Stimulated activated CD8-positive, alpha-beta memory T cell treated with anti-CD3 and anti-CD28 coated beads, Interleukin-15, amount 100 ng/mL, for 4 hours (primary cell): ENCODE data around the gene CAMK2D.

Source experiments
- DNase-seq, 2 donors: peaks; one replicate each; pipeline ENCODE4 v3.0.0-alpha.2; 2020; ENCODE audit warnings: low read depth in 2 of 2

CAMK2D gene

DNA sequence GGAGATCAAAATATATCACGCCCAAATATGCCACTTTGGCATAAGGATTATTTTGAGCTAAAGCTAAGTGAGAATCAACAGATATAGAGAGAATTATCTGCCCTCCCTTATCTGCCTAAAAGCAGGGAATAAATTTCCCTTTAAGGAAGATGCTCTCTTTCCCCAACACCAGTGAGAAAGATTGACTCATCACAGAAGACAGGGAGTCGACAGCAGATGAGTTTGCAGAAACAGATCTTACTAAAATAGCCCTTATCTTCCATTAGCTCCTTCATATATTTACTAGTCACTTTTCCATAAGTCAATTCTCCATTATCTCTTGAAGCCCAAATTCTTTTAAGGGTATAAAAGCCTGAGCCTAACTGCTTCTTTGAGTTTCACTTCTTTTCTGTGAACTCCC, 156.6 kb downstream of the CAMK2D start:
- DNase-seq = no peak

DNA sequence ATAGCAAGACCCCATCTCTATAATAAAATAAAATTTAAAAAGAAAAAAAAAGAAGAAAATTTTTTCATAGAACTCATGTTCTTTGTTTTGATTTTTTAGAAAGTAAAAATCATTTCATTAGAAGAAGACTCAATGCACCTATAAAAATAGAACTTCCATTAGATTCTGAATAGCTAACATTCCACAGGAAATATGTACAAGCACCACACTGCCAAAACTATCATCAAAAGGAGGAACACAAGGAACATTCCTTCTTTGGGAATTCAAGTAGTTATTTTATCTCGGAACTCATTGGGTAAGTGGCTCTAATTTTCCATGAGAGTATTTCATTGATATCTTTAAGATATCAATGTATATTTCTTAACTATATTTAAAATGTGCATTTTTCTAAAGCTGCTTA, 157.6 kb downstream of the CAMK2D start:
- DNase-seq = no peak

DNA sequence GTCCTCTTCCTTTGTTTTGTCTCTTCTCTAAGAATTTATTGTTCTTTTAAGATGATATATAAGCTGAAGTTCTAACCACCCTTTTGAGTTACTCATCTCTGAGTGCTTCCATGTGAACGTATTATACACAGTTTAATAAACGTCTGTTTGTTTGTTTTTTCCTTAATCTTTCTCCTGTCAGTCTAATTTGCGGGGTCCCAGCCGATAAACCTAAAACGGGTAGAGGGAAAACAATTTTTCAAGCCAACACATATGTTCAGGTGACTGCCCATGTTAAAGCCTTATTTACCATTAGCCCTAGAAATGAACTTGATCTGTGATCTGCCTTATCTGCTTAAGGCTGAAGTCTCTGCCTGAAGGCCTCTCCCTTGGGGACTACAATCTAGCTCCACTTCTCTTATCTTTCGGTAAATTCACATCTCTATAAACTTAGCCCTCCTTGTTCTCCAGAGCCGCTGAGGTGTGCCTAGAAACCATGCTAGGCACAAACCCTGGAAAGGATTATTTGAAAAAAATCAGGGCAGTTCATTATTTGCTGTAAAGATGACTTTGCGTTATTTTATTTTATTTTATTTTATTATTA, 158.8 kb downstream of the CAMK2D start:
- no peak for DNase-seq

DNA sequence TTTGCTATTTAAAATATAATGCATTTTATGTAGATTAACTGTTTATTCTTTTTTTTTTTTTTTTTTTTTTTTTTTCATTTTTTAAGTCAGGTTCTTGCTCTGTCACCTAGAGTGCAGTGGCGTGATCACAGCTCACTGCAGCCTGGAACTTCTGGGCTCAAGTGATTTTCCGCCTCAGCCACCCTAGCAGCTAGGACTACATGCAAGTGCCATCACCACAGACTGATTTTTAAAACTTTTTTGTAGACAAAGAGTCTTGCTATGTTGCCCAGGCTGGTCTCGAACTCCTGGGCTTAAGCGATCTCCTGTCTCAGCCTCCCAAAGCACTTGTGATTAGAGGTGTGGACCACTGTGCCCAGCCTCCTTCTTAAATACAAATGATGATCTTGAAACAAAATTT, 159.9 kb downstream of the CAMK2D start:
- DNase-seq = no peak

DNA sequence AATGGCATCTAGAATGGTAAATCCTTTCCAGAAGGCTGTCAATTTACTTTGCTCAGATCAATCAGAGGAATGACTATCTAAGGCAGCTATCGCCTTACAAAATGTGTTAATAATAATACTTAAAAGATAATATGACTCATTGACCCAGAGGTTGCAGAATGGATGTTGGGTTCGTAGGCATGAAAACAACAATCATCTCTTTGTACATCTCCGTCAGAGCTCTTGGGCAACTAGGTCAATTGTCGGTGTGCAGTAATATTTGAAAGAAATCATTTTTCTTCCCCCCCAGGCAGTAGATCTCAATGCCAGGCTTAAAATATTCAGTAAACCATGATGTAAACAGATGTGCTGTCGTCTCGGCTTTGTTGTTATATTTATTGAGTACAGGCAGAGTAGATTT, 165.1 kb downstream of the CAMK2D start:
- no peak for DNase-seq

DNA sequence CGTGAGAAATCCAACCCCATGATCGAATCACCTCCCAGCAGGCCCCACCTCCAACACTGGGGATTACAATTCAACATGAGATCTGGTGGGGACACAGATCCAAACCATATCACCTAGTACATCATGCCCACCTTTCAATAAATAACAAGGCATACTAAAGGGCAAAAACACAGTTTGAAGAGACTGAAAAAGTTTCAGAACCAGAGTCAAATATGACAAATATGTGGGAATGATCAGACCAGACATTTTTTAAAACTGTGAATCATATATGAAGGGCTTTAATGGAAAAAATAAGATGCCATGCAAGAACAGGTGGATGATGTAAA, 167.3 kb downstream of the CAMK2D start:
- no peak for DNase-seq

DNA sequence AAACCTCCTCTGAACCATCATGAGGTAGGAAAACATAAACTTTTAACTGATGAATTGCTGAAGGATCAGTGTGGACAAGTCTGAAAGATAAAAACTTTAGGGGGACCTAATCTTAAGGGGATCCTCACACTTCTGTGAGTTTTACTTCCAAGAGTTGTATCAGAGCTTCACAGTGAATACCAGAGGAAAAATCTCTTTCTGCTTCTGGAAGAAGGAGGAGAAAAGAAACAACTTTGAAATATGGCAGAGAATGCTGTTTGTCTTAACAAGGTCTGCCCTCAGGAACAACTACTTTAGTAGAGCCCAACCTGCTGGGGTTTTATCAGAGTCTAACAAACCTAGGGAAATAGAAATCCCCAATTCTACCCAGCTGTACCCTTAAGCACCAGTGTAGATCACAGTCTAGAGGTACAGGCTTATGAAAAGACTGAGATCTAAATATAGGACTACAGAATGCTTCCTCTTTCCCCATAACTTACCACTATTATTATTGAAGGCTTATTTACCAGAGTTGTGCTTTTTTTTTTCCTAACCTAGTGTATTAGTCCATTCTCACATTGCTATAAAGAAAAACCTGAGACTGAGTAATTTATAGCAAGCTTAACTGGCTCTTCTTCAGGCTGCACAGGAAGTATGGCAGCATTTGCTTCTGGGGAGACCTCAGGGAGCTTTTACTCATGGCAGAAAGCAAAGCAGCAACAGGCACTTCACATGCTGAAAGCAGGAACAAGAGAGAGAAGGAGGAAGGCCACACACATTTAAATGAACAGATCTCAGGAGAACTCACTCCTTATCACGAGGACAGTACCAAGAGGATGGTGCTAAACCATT, 167.9 kb downstream of the CAMK2D start:
- no peak for DNase-seq

DNA sequence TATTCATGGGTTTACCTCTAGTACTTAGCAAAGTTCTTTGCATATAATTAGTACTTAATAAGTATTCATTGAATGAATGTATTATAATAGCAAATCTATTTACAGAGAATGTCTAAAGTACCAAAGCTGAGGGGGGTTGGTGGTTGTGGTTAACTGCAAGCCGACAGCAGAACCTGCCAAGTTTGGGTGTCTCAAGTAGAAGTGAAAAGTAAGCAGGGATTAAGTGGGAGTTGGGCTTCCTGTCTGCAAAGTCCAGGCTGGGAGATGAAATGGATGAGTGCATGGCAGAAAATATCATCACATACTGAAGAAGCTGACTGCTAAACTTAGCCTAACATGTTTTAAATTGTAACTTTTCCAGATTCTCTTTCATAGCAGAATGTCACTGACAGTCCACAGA, 169.6 kb downstream of the CAMK2D start:
- DNase-seq = no peak

DNA sequence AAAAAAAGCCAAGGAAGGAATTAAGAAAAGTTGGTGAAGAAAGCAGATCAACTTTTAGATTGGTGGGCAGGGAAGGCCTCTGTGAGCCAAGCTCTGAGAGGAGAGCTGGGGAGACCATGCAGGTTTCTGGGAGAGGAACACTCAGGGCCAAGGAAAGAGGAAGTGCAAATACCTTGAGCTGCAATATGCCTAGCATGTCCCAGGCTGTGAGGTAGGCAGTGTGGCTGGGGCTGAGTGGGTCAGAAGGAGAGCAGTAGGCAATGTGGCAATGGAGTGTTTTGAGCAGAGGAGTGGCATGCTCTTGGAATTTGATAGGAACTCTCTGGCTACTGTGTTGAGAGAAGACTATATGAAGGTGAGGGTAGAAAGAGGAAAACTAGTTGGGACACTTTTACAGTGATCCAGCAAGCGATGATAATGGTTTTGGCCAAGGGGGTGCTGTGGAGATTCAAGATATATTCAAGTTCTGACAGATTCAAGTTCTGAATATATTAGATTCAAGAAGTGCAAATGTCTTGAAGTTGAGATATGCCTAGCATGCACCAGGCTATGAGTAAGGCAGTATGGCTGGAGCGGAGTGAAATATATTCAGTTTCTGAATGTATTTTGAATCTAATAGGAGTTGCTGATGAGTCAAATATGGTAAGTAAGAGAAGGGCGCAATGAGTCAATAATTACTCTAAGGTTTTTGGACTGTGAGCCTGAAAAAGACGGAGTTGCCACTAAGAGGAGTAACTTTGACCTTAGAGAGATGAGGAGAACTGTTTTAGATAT, 172.5 kb downstream of the CAMK2D start:
- no peak for DNase-seq

DNA sequence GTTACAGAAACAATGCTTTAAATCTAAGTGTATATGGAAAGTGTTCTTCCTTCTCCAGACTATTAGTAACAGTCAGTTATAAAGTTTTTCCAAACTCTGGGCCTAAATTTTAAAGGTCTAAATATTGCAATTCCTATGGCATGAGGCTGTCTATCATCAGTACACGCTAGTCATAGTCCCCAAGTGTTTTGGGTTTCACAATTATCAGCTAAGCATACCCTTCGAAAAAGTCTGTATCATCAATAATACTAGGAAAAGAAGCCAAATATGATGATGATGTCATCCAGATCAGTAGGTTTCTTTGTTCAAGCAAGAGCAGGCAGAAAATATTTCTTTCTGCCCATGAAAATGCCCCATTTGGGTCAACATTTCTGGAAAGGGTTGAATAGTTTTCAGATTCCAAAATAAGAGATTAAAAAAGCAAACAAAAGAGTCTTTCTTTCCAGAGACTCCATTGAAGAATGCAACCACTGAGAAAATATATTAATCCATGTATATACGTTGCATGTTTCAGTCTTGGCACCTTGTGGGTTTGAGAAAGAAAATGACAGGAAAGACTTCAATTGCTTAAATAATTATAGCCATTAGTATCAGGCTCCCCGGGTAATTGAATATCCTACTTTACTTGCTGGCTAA, 173.8 kb downstream of the CAMK2D start:
- DNase-seq = no peak

DNA sequence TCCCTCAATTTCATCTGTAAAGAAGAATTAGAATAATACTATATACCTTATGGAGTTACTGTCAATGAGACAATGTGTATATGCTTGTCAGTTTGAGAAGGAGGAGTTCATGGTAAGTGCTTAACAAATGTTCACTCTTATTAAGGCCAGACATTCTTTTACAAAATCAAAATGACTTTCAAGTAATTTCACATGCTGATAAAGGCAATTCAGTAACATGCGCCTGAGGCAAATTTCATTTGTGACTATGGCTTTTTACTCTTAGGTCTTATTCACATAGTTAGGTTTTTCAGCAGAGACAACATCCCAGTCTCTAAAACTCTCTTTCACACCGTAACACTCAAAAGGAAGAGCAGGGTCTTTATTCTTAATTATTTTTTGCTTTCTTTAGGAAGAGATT, 174.4 kb downstream of the CAMK2D start:
- DNase-seq = no peak

DNA sequence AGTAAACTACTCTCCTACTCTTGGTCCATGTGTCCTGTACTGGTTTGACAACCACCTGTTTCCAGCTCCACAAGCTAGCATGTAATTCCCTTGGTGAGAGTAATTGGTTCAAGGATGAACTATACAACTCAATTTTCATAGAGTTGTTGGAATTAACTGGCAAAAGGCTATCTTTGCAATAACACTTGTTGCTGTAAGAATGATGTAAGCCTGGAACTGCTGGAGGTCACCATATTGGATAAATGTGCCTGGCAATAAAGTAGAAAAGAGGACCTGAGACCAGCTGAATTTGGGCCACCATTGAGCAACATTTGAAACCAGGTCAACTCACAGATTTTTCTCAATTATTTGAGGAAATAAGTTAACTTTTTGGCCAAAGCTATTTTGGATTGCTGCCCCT, 175.5 kb downstream of the CAMK2D start:
- no peak for DNase-seq

DNA sequence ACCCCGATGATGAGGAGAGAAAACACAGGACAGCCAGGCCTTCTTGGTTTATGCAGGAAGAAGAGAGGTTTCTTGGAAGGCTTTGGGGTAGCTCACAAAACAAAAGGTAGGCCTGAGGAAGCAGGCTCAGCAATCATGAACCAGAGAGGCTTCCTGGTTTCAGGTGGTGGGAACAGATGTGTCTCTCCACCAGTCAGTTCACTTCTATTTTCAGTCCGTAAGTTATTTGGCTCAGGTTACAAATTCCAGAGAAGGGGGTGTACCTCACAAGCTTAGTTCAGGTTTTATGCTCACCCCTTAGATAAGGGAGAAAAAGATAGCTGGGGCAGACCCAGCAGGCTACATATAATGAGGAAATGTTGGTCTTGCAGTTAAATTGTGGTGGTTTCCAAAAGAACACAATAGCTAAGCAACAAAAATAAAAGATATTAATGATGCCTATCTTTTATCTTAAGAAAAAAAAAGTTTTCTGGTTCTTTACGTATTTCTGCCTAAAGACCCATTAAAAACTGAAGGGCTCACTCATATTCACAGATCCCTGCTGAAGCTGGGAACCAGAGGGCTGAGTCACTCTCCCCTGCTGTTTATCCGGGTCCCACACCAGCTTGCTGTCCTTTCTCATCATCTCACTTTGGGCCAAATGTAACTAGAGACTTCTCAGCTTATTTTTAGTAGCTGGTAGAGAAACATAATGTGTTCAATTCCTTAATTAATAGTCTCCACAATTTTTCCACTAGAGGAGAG, 177.0 kb downstream of the CAMK2D start:
- no peak for DNase-seq

DNA sequence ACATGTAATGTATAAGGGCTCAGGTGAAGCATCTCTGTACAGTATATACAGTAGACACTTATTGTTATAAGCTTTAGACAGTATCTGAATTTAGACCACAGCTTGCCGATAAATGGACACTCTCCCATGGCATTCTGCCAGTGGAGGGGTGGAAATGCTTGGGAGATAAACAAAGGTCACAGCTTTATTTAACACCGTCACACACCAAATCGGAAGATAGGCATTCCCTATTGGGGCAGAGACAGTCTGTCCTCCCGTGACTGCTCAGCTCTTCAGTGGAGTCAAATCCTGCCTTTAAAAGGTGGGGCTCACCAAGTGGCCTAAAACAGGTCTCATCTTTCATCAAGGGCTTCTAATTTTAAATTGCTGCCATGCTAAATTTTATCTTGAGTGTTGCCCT, 178.8 kb downstream of the CAMK2D start:
- no peak for DNase-seq

DNA sequence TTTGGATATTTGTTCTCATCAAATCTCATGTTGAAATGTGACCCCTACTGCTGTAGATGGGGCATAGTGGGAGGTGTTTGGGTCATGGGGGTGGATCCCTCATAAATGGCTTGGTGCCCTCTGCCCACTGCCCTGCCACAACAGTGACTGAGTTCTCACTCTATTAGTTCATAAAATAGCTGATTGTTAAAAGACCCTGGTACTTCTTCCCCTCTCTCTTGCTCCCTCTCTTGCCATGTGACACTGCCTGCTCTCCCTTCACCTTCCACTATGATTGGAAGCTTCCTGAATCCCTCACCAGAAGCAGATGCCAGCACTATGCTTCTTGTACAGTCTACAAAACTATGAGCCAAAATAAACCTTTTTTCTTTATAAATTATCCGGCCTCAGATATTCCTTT, 182.2 kb downstream of the CAMK2D start:
- no peak for DNase-seq

DNA sequence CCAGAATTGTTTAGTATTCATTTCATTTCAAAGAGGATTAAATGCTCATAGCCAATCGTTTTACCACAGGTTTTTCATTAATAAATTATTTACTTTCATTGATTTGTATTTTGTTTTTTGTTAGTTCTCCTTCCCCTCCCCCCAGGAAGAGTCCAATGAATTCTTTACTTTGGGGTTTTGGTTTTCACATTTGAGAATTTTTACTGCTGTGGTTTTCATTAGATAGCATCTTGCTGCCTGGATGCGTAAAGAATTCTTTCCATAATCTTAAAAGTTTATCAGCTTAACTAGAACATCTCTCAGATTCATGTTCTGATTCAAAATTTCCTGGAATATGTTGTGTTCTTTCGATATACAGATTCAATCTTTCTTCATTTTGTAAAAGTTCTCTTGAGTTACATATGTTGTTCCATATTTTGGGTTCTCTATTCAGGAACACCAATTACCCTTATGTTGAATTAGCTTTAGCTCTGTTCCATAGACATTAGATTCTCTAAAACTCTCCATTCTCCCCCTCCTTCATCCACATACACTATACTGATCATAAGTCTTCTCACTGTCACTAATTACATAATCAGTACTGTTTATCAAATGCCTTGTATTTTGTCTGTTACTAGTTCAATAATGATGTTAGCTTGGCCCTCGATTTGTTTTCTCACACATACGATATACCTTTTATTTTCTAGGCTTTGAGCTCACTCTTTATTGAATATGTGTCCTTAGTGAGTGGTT, 184.4 kb downstream of the CAMK2D start:
- DNase-seq = no peak

DNA sequence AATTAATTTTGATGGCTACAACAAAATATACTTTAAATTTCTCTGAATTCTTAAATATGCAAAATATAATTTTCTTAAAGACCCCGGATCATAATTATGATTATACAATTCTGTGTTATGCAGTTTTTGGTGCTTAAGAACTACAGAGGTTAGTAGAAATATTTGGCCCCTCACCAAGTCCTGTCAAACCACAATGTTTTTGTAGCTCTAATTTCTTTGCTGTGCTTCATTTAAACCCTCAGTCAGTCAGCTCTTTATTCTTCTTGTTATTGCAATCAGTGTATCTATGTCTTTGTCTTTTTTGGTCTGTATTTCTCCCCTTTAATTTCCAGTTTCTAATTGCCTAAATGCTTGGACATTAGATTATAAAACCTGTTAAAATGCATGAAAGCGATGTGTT, 186.1 kb downstream of the CAMK2D start:
- no peak for DNase-seq

DNA sequence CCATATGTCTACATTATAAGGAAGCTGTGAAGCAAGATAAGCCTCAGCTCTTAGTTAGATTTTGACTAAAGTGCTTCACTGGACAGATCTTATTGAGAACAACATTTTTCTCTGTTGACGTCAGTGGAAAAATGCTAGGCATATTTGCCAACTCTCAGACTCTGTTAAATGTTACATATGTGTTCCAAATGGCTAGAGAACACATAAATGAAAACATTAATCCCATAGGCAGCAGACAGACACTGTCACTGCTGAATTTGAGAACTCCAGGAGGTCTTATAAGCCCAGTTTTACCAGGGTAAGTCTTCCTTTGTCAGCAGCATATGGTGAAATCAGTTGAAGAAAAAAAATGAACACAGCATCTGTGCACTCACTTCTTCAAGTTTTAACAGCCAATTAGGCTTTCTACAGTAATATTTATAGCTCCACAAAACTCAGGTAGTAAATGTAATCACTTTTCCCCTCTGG, 186.9 kb downstream of the CAMK2D start:
- no peak for DNase-seq

DNA sequence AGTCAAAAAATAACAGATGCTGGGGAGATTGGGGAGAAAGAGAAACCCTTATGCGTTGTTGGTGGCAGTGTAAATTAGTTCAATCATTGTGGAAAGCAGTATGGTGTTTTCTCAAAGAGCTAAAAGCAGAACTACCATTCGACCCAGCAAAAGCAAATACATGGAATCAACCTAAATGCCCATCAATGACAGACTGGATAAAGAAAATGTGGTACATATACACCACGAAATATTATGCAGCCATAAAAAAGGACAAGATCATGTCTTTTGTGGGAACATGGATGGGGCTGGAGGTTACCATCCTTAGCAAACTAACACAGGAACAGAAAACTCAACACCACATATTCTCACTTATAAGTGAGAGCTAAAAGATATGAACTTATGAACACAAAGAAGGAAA, 188.9 kb downstream of the CAMK2D start:
- DNase-seq = no peak

DNA sequence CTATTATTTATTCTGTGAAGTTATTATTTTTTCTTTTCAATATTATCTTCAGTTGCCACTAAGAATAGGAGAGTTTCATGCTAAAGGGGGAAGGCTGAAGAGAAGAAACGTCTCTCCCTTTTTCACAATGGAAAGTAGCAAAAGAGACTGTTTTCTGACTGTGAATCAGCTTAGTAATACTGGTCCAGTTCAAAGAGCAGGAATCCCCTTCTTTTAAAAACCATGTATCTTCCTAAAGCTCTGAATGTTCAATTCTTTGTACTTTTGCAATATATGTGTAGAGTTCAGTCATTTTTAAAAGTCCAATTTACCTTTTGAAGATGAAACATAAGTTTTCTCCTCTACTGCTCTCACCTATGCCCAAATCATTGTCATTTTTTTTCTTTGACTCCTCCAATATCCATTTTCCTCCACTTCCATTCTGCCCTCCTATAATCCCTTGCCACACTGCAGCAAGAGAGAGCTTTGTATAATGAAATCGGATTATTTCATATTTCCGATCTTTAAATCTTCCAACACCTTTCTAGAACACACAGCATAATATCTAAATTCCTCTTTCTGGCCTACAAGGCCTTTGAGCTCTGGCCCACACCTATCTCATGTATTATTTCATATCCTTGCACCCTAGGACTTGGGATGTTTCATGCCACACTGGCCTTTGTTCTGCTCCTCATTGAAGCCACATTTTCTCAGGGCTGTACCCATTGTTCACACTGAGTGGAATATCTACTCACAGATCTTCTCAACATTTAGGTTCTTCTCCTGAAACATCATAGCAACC, 195.3 kb downstream of the CAMK2D start:
- no peak for DNase-seq

DNA sequence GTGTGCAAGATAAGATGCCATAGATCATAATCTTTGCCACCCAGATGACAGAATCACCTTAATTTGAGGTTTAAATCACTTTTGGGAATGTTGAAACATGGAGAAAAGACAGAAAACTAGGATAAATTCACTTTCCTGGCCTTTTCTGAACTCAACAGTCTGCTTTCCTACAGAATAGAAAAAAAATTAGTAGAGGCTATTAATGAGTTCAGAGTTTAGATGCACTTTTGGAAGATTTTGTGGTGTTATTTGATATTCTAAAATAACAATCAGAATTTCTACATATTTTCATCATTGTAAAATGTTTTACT, 195.9 kb downstream of the CAMK2D start:
- no peak for DNase-seq
